Natural killer cell (primary cell): ENCODE data around the gene PRICKLE2. TPM values are rescaled to one million over a fixed set of nuclear protein-coding genes. Genes with fewer than 3 reads are reported as not detected.

Experiments used
- ATAC-seq, 3 donors: fragments of 150-1000 bp in 2 of 3; fragments of 200-7000 bp in 1 of 3; cut with Tn5 transposase; 1 replicate in 1 of 3; 2 replicates in 2 of 3; pipeline ENCODE4 v1.10.0; 2021; ENCODE audit warnings: mild to moderate bottlenecking in 2 of 3, moderate library complexity in 2 of 3
- DNase-seq, 2 donors: peaks; one replicate each; pipeline versions ENCODE4 v3.0.0 to v3.0.0-alpha.2; 2013 to 2021; ENCODE audit warnings: mixed read lengths in 1 of 2
- H3K27ac ChIP-seq: one replicate; pipeline ENCODE4 v1.5.1; 2013; ENCODE audit warnings: mild to moderate bottlenecking, low read length
- H3K27me3 ChIP-seq: one replicate; pipeline ENCODE4 v1.6.1; 2013; ENCODE audit warnings: low read length; ENCODE audit not compliant: control insufficient read depth, insufficient read depth
- H3K36me3 ChIP-seq: one replicate; pipeline ENCODE4 v1.6.1; 2013; ENCODE audit warnings: low read length; ENCODE audit not compliant: control insufficient read depth, insufficient read depth
- H3K4me1 ChIP-seq: one replicate; pipeline ENCODE4 v1.6.1; 2013; ENCODE audit warnings: low read length; ENCODE audit not compliant: control insufficient read depth, insufficient read depth
- H3K4me3 ChIP-seq: one replicate; pipeline ENCODE4 v1.5.1; 2013; ENCODE audit warnings: low read length
- H3K9me3 ChIP-seq: one replicate; pipeline ENCODE4 v1.6.1; 2013; ENCODE audit warnings: low read length; ENCODE audit not compliant: control insufficient read depth, insufficient read depth
- H3K27ac Mint-ChIP-seq, 2 donors: one replicate each; pipeline ENCODE4 v1.8.0; 2022; ENCODE audit warnings: mild to moderate bottlenecking in 2 of 2, mixed read lengths in 2 of 2, moderate library complexity in 1 of 2
- H3K27me3 Mint-ChIP-seq, 2 donors: one replicate each; pipeline ENCODE4 v1.8.0; 2022; ENCODE audit warnings: low read depth in 2 of 2, mixed read lengths in 2 of 2
- H3K36me3 Mint-ChIP-seq: one replicate; pipeline ENCODE4 v1.8.0; 2022; ENCODE audit warnings: mixed read lengths
- H3K4me1 Mint-ChIP-seq, 2 donors: one replicate each; pipeline ENCODE4 v1.8.0; 2022; ENCODE audit warnings: mixed read lengths in 2 of 2
- H3K4me3 Mint-ChIP-seq: one replicate; pipeline ENCODE4 v1.8.0; 2022; ENCODE audit warnings: mild to moderate bottlenecking, moderate library complexity, mixed read lengths
- H3K9me3 Mint-ChIP-seq, 2 donors: one replicate each; pipeline ENCODE4 v1.8.0; 2022; ENCODE audit warnings: mixed read lengths in 2 of 2
- CTCF ChIP-seq: fragments of 200-600 bp; IDR thresholded peaks from one replicate; pipeline ENCODE4 v1.8.0; 2022; ENCODE audit warnings: antibody characterized with exemption
- WGBS: methylation state at CpG from one replicate; pipeline ENCODE4 v1.1.7; 2013; ENCODE audit warnings: missing lambda C conversion rate; ENCODE audit not compliant: insufficient coverage; 5-methylcytosine and 5-hydroxymethylcytosine counted together
- intact Hi-C: fragments of 100-400 bp; cut with micrococcal nuclease; formaldehyde crosslinking; loops from one replicate; pipeline ENCODE4 v1.14.2; 2022
- total RNA-seq, 4 donors: library from RNA; stranded (reverse); fragments of 120-200 nt in 1 of 4; gene quantifications; one replicate each; pipeline versions ENCODE4 v1.2.3 to v1.2.4, GENCODE V29; 2013 to 2022

The PRICKLE2 gene
- total RNA-seq, 3 donors from 2014 or later (not counting 1 experiment from before 2014, with no cell fraction given), result 0.07 to 3.3 (median 1.8) TPM

GRCh38 chr3:64129581-64129980 lies 95.7 kb downstream of the PRICKLE2 start:
- H3K4me1 Mint-ChIP-seq, result no peaks in the 10 kb centered on the region
- DNase-seq (no peak), ATAC-seq (no peak)
- no peak overlapping the region for H3K27ac Mint-ChIP-seq
- no peaks in the 10 kb centered on the region for H3K9me3 Mint-ChIP-seq
- no peak overlapping the region for H3K4me3 ChIP-seq
- no peak for TF ChIP-seq CTCF
- H3K27me3 ChIP-seq, result no peaks in the 10 kb centered on the region
- H3K27me3 Mint-ChIP-seq, result no peaks in the 10 kb centered on the region
- 89% methylated on average over 2 of the region's 2 CpGs for WGBS
- no peak overlapping the region for H3K27ac ChIP-seq
- no peaks in the 10 kb centered on the region for H3K9me3 ChIP-seq
- H3K4me1 ChIP-seq, result no peaks in the 10 kb centered on the region
- intact Hi-C loops, result no loop called here
- no peaks in the 10 kb centered on the region for H3K36me3 Mint-ChIP-seq
- H3K4me3 Mint-ChIP-seq, result no peak overlapping the region
- no peaks in the 10 kb centered on the region for H3K36me3 ChIP-seq

GRCh38 chr3:64129106-64129505 lies 96.2 kb downstream of the PRICKLE2 start:
- DNase-seq, result no peak
- Mint-ChIP-seq H3K4me3 (no peak overlapping the region), H3K4me1 (no peaks in the 10 kb centered on the region), H3K9me3 (no peaks in the 10 kb centered on the region), H3K27ac (no peak overlapping the region), H3K27me3 (no peaks in the 10 kb centered on the region), H3K36me3 (no peaks in the 10 kb centered on the region)
- 55% methylated on average over 3 of the region's 4 CpGs for WGBS
- intact Hi-C loops, result no loop called here
- no peak for ATAC-seq
- Histone ChIP-seq H3K36me3 (no peaks in the 10 kb centered on the region), H3K9me3 (no peaks in the 10 kb centered on the region), H3K27ac (no peak overlapping the region), H3K27me3 (no peaks in the 10 kb centered on the region), H3K4me3 (no peak overlapping the region), H3K4me1 (no peaks in the 10 kb centered on the region)
- TF ChIP-seq CTCF, result no peak

GRCh38 chr3:64125561-64125960 lies 99.7 kb downstream of the PRICKLE2 start:
- DNase-seq, result no peak
- Mint-ChIP-seq H3K9me3 (no peaks in the 10 kb centered on the region), H3K4me3 (no peak overlapping the region), H3K4me1 (no peaks in the 10 kb centered on the region), H3K36me3 (no peaks in the 10 kb centered on the region), H3K27me3 (no peaks in the 10 kb centered on the region), H3K27ac (no peak overlapping the region)
- no peak for ATAC-seq
- Histone ChIP-seq H3K9me3 (no peaks in the 10 kb centered on the region), H3K27me3 (no peaks in the 10 kb centered on the region), H3K36me3 (no peaks in the 10 kb centered on the region), H3K4me1 (no peaks in the 10 kb centered on the region), H3K27ac (no peak overlapping the region), H3K4me3 (no peak overlapping the region)
- no peak for TF ChIP-seq CTCF
- intact Hi-C loops, result no loop called here
- no CpG with 5 or more reads among the region's 2 CpGs for WGBS

- Histone ChIP-seq H3K27ac (no peak overlapping the region), H3K9me3 (no peaks in the 10 kb centered on the region), H3K4me1 (no peaks in the 10 kb centered on the region), H3K27me3 (no peaks in the 10 kb centered on the region), H3K36me3 (no peaks in the 10 kb centered on the region), H3K4me3 (no peak overlapping the region)
- ATAC-seq (no peak), DNase-seq (no peak)
- no peak overlapping the region for H3K27ac Mint-ChIP-seq
- peaks cover 1 to 3% of the 10 kb centered on the region in 2 donors for H3K9me3 Mint-ChIP-seq
- H3K4me1 Mint-ChIP-seq, result no peaks in the 10 kb centered on the region
- no peak for TF ChIP-seq CTCF
- H3K4me3 Mint-ChIP-seq, result no peak overlapping the region
- no peaks in the 10 kb centered on the region for H3K27me3 Mint-ChIP-seq
- intact Hi-C loops, result no loop called here
- H3K36me3 Mint-ChIP-seq, result no peaks in the 10 kb centered on the region
- WGBS, result 82% methylated on average over 2 of the region's 2 CpGs
Observed at GRCh38 chr3:64123931-64124330, 101.3 kb downstream of the PRICKLE2 start.
